GM12892 (cell line): Measurements from ENCODE around the gene CDX1.

Experiments used
- POLR2A ChIP-seq: IDR thresholded peaks from 2 replicates; pipeline ENCODE4 v1.6.1; 2011; ENCODE audit warnings: low read depth, low read length, control low read depth
- POLR2AphosphoS5 ChIP-seq: IDR thresholded peaks from 2 replicates; pipeline ENCODE4 v1.6.1; 2011; ENCODE audit warnings: low read depth, low read length, control low read depth

DNA sequence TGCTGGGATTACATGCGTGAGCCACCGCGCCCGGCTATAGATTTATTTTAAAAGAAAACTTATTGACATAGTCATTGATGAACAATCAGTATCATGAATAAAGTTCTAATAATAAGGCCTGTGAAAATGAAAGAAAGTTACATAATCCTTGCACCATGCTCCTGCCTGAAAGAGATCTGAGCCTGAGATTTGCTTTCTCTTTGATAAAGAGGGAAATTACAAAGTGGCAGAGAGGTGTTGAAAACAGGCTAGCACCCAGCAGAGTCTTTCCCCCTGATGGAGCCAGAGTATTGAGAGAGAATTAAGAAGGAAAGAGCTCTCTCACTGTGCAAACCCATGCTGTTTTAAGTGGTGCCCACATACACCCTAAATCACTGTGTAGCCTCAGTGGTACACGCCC, 60.5 kb downstream of the CDX1 start:
- TF ChIP-seq POLR2A, result no peak
- TF ChIP-seq POLR2AphosphoS5, result no peak
